ENCODE results near the gene MYH3. TPM values are rescaled to one million over a fixed set of nuclear protein-coding genes. Genes with fewer than 3 reads are reported as not detected.

Gene MYH3
- total RNA-seq, 4 donors from 2014 or later, result 3.3 to 5.4 (median 3.5) TPM

DNA sequence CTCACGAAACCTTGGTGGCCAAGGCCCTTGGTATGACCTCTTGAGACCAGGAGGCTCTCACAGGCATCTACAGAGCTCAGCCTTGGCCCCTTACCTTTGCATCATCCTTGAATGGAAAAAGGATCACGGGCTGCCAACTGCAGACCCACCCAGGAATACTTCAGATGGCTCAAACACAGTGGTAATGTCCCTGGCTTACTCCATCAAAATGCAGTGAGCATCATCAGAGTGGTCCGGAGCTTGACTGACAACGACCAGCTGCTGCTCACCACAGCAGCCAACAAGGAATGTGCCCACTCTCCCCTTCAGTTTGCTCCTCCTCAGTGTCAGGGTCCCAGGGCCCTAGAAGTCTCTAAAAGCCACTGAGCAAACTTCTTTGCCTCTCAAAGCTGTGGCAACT is 17.6 kb upstream of the MYH3 start:
- no peak for DNase-seq
- WGBS, 2 donors, result 96 to 100% methylated on average over 3 to 4 of the region's 4 CpGs
- intact Hi-C loops (cut with DNase I), result no loop called here
- peaks cover 0 to 3% of the 10 kb centered on the region in 2 donors for H3K4me1 ChIP-seq
- no peak overlapping the region for H3K4me3 ChIP-seq (replicated peaks in 1 of 3)
- H3K36me3 ChIP-seq, result no peaks in the 10 kb centered on the region
- H3K9me3 ChIP-seq, result no peaks in the 10 kb centered on the region
- H3K27me3 ChIP-seq, result no peaks in the 10 kb centered on the region
- TF ChIP-seq POLR2A (IDR thresholded peaks at IDR 0.05), result no peak
- TF ChIP-seq, protein P1, sequence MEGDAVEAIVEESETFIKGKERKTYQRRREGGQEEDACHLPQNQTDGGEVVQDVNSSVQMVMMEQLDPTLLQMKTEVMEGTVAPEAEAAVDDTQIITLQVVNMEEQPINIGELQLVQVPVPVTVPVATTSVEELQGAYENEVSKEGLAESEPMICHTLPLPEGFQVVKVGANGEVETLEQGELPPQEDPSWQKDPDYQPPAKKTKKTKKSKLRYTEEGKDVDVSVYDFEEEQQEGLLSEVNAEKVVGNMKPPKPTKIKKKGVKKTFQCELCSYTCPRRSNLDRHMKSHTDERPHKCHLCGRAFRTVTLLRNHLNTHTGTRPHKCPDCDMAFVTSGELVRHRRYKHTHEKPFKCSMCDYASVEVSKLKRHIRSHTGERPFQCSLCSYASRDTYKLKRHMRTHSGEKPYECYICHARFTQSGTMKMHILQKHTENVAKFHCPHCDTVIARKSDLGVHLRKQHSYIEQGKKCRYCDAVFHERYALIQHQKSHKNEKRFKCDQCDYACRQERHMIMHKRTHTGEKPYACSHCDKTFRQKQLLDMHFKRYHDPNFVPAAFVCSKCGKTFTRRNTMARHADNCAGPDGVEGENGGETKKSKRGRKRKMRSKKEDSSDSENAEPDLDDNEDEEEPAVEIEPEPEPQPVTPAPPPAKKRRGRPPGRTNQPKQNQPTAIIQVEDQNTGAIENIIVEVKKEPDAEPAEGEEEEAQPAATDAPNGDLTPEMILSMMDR (IDR thresholded peaks at IDR 0.05), result no peak
- no peak overlapping the region for H3K27ac ChIP-seq

DNA sequence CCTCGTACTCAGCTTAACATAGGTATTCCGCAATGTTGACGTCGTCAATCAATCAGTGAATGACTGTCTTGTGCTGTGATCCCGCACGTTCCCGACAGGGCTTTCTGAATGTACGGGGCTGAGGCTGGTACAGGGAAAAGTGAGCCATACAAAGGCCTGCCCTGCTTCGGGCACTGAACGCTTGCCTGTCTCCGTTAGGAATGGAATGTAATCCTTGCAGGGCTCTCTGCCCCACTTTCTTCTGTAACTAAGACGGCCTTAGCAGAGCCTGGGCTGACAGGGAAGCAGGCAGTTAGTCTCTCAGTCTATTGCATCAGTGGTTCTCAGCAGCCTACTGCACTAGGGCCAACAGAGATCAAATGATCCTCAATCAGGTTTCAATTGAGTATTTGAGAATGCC is 16.2 kb upstream of the MYH3 start:
- no peaks in the 10 kb centered on the region for H3K36me3 ChIP-seq
- H3K27ac ChIP-seq, result no peak overlapping the region
- no peak for DNase-seq
- TF ChIP-seq POLR2A (IDR thresholded peaks at IDR 0.05), result no peak
- TF ChIP-seq, protein P1 (IDR thresholded peaks at IDR 0.05), result no peak
- H3K4me1 ChIP-seq, result no peaks in the 10 kb centered on the region
- 92 to 95% methylated on average over 12 of the region's 12 CpGs for WGBS, 2 donors
- H3K27me3 ChIP-seq, result no peaks in the 10 kb centered on the region
- no peaks in the 10 kb centered on the region for H3K9me3 ChIP-seq
- intact Hi-C loops (cut with DNase I), result no loop called here
- H3K4me3 ChIP-seq (replicated peaks in 1 of 3), result no peak overlapping the region

DNA sequence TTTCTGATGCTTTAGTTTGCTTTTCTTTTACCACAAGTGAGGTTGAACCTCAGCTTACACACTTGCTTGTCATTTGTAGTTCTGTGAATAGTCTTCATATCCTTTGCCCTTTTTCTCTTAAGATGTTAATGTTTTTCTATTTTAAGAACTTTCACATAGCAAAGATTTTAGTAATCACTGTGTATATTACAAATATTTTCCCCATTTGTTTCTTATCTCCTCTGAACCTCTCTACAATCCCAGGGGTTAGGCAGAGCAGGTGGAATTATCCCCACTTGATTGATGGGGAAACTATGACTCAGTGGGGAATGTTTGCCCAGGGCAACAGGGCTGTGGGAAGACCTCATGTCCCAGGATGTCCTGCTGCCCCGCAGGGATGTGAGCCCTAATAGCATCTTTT is 11.7 kb upstream of the MYH3 start:
- no peaks in the 10 kb centered on the region for H3K9me3 ChIP-seq
- H3K36me3 ChIP-seq, result no peaks in the 10 kb centered on the region
- no peaks in the 10 kb centered on the region for H3K27me3 ChIP-seq
- DNase-seq, result no peak
- TF ChIP-seq POLR2A (IDR thresholded peaks at IDR 0.05), result no peak
- TF ChIP-seq, protein P1 (IDR thresholded peaks at IDR 0.05), result no peak
- H3K4me1 ChIP-seq, result peaks cover 0 to 6% of the 10 kb centered on the region in 2 donors
- no peak overlapping the region for H3K4me3 ChIP-seq (replicated peaks in 1 of 3)
- 96 to 100% methylated on average over 1 of the region's 1 CpG for WGBS, 2 donors
- intact Hi-C loops (cut with DNase I), result no loop called here
- H3K27ac ChIP-seq, result no peak overlapping the region

DNA sequence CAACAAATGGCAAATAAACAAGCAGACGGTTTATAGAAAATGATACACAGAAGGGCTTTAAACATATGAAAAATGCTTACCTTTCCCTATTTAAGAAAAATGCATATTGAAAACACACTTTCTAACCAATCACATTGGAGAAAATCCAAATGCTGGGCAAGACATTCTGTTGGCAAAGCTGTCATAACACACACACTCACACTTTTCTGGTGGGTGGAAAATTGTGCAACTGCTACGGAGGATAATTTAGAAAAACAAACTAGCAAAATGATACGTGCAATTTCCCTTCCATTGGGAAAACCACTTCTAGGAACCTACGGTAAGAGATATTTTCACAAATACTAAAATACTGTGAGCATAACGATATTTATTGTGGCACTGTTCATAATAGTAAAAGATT is 9.8 kb upstream of the MYH3 start:
- no peak for DNase-seq
- Histone ChIP-seq H3K36me3 (no peaks in the 10 kb centered on the region), H3K9me3 (no peaks in the 10 kb centered on the region), H3K4me3 (replicated peaks in 1 of 3) (no peak overlapping the region), H3K27me3 (no peaks in the 10 kb centered on the region), H3K27ac (no peak overlapping the region), H3K4me1 (peaks cover 0 to 6% of the 10 kb centered on the region in 2 donors)
- 71 to 85% methylated on average over 5 of the region's 5 CpGs for WGBS, 2 donors
- TF ChIP-seq, protein P1 (IDR thresholded peaks at IDR 0.05), result no peak
- TF ChIP-seq POLR2A (IDR thresholded peaks at IDR 0.05), result no peak
- intact Hi-C loops (cut with DNase I), result no loop called here

DNA sequence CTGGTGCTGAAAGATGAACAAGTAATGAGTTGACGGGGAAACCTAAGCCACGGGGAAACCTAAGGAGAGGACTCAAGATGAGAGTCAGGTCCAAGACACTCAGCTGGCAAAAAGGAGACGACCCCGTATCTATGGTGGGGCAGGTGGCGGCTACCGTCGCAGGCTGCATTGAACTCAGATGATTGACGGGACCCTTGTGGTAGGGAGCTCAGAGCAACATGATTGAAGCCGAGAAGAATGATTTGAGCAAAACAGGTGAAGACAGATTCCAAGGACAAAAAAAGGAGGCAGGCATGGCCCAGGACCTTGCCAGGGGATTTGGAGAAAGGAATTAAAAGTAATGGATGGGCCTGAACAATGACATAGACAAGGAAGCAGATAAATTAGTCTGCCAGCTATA is 7.5 kb upstream of the MYH3 start:
- H3K36me3 ChIP-seq, result no peaks in the 10 kb centered on the region
- H3K4me3 ChIP-seq (replicated peaks in 1 of 3), result no peak overlapping the region
- H3K9me3 ChIP-seq, result no peaks in the 10 kb centered on the region
- no peaks in the 10 kb centered on the region for H3K27me3 ChIP-seq
- no peak overlapping the region for H3K27ac ChIP-seq
- H3K4me1 ChIP-seq, result peaks cover 0 to 6% of the 10 kb centered on the region in 2 donors
- 89 to 95% methylated on average over 9 of the region's 9 CpGs for WGBS, 2 donors
- intact Hi-C loops (cut with DNase I), result no loop called here
- TF ChIP-seq, protein P1 (IDR thresholded peaks at IDR 0.05), result no peak
- TF ChIP-seq POLR2A (IDR thresholded peaks at IDR 0.05), result no peak
- no peak for DNase-seq

Measured in thyroid gland (tissue), 4 donors.